ENCODE measurements around the gene CYB5D1.

- no peak for TF ChIP-seq EP300 (IDR thresholded peaks at IDR 0.05)
- TF ChIP-seq CTCF (IDR thresholded peaks at IDR 0.05), result no peak
These were observed 35.7 kb upstream of the CYB5D1 start for GRCh38 chr17:7822126-7822525.

Data from ovary (tissue), 3 donors.